Measurements from ENCODE around the gene TAPBP. TPM values are rescaled to one million over a fixed set of nuclear protein-coding genes. Genes with fewer than 3 reads are reported as not detected.
"Not testable (repeated sequence)": the region's sequence is repeated elsewhere in the genome, so short reads cannot be mapped to it uniquely, and the experiment has no call there.

The TAPBP gene
- total RNA-seq, 2 donors from 2014 or later = 88.0 to 107 TPM

GRCh38 chr6:33271117-33271467 is 42.8 kb downstream of the TAPBP start:
- DNase-seq (ENCODE audit: low spot score) (no peak), ATAC-seq (ENCODE audit: insufficient number of reproducible peaks, low FRiP score, low read depth) (no peak)
- TF ChIP-seq, protein P1, sequence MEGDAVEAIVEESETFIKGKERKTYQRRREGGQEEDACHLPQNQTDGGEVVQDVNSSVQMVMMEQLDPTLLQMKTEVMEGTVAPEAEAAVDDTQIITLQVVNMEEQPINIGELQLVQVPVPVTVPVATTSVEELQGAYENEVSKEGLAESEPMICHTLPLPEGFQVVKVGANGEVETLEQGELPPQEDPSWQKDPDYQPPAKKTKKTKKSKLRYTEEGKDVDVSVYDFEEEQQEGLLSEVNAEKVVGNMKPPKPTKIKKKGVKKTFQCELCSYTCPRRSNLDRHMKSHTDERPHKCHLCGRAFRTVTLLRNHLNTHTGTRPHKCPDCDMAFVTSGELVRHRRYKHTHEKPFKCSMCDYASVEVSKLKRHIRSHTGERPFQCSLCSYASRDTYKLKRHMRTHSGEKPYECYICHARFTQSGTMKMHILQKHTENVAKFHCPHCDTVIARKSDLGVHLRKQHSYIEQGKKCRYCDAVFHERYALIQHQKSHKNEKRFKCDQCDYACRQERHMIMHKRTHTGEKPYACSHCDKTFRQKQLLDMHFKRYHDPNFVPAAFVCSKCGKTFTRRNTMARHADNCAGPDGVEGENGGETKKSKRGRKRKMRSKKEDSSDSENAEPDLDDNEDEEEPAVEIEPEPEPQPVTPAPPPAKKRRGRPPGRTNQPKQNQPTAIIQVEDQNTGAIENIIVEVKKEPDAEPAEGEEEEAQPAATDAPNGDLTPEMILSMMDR (IDR thresholded peaks at IDR 0.05) = no peak
- Histone ChIP-seq H3K27me3 (replicated peaks; ENCODE audit: insufficient read depth) (no peaks in the 10 kb centered on the region), H3K4me1 (ENCODE audit: control insufficient read depth in 1 of 2, low read depth in 2 of 2) (peaks cover 21 to 45% of the 10 kb centered on the region in 2 donors), H3K9me3 (no peaks in the 10 kb centered on the region), H3K27ac (peak overlapping the region; percentile 94 to 96), H3K4me3 (peak overlapping the region; percentile 89), H3K36me3 (peaks cover 33% of the 10 kb centered on the region)

DNA sequence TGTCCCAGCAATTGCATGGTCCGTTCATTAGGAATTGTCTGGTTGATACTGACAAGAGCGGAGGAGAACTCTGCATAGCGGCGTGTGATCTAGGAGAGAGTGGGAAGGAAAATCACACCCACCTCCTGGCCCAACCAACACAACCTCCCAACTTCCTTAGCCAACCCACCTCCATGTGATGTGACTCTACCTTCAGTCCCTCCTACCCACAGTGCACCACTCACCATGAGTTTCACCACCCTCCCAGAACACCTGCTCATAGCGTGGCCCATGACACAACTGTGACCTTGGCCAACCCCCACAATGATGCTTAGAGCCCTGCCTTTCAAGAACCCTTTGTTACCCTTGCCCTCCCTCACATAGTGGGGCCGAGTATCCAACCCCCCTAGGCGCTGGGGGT is 49.9 kb downstream of the TAPBP start:
- Histone ChIP-seq H3K27ac (no peak overlapping the region), H3K27me3 (replicated peaks; ENCODE audit: insufficient read depth) (no peaks in the 10 kb centered on the region), H3K4me3 (no peak overlapping the region), H3K4me1 (ENCODE audit: control insufficient read depth in 1 of 2, low read depth in 2 of 2) (no peaks in the 10 kb centered on the region), H3K36me3 (peaks cover 47% of the 10 kb centered on the region), H3K9me3 (no peaks in the 10 kb centered on the region)
- DNase-seq (ENCODE audit: low spot score) (no peak), ATAC-seq (ENCODE audit: insufficient number of reproducible peaks, low FRiP score, low read depth) (no peak)
- TF ChIP-seq, protein P1 (IDR thresholded peaks at IDR 0.05) = no peak

- ATAC-seq (ENCODE audit: insufficient number of reproducible peaks, low FRiP score, low read depth); DNase-seq (ENCODE audit: low spot score); H3K4me3 ChIP-seq; H3K9me3 ChIP-seq; H3K4me1 ChIP-seq (ENCODE audit: control insufficient read depth in 1 of 2, low read depth in 2 of 2); H3K27me3 ChIP-seq (replicated peaks; ENCODE audit: insufficient read depth); H3K27ac ChIP-seq: not testable (repeated sequence)
- H3K36me3 ChIP-seq = peaks cover 37% of the 10 kb centered on the region
These were observed 51.4 kb downstream of the TAPBP start for GRCh38 chr6:33262490-33262889.

DNA sequence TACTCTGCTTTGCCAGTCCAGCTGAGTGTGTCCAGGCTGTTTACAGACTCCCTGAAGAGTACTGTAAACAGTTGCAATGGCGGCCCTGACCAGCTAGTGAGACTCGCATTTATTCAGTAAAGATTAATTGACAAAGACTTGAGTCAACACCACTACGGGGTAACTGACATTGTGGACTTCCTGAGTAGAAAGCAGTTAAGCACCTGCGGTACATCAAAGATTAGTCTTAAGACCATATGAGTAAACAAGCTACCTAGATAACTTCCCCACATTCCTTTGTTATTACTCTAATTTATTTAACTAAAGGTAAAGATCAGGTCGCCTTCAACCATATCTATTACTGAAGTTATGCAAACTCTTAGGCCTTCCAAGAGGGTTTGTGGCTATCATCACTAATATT is 54.8 kb downstream of the TAPBP start:
- Histone ChIP-seq H3K27me3 (replicated peaks; ENCODE audit: insufficient read depth) (no peaks in the 10 kb centered on the region), H3K9me3 (no peaks in the 10 kb centered on the region), H3K27ac (no peak overlapping the region), H3K4me3 (no peak overlapping the region), H3K36me3 (peaks cover 4% of the 10 kb centered on the region), H3K4me1 (ENCODE audit: control insufficient read depth in 1 of 2, low read depth in 2 of 2) (no peaks in the 10 kb centered on the region)
- TF ChIP-seq, protein P1 (IDR thresholded peaks at IDR 0.05) = no peak
- DNase-seq (ENCODE audit: low spot score) = no peak
- no peak for ATAC-seq (ENCODE audit: insufficient number of reproducible peaks, low FRiP score, low read depth)

DNA sequence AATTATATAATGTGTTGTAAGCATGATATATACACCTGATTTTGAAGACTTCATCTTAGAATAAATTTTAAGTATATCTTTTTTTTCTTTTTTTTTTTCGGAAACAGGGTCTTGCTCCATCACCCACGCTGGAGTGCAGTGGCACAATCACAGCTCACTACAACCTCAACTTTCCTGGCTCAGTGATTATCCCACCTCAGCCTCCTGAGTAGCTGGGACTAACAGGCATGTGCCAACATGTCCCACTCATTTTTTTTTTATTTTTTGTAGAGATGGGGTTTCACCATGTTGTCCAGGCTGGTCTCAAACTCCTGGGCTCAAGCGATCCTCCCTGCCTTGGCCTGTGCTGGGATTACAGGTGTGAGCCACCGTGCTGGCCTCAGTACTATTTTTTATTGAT is 59.3 kb downstream of the TAPBP start:
- H3K9me3 ChIP-seq = no peaks in the 10 kb centered on the region
- no peaks in the 10 kb centered on the region for H3K27me3 ChIP-seq (replicated peaks; ENCODE audit: insufficient read depth)
- H3K36me3 ChIP-seq = peaks cover 10% of the 10 kb centered on the region
- no peak for ATAC-seq (ENCODE audit: insufficient number of reproducible peaks, low FRiP score, low read depth)
- peaks cover 9 to 15% of the 10 kb centered on the region in 2 donors for H3K4me1 ChIP-seq (ENCODE audit: control insufficient read depth in 1 of 2, low read depth in 2 of 2)
- no peak for DNase-seq (ENCODE audit: low spot score)
- H3K4me3 ChIP-seq = no peak overlapping the region
- no peak overlapping the region for H3K27ac ChIP-seq
- TF ChIP-seq, protein P1 (IDR thresholded peaks at IDR 0.05) = no peak

- no peak for ATAC-seq (ENCODE audit: insufficient number of reproducible peaks, low FRiP score, low read depth)
These were observed 61.1 kb downstream of the TAPBP start for GRCh38 chr6:33252759-33253158.

More at GRCh38 chr6:33252759-33253158, 61.1 kb downstream of the TAPBP start:
- H3K4me1 ChIP-seq (ENCODE audit: control insufficient read depth in 1 of 2, low read depth in 2 of 2) = peaks cover 12 to 25% of the 10 kb centered on the region in 2 donors
- TF ChIP-seq, protein P1 (IDR thresholded peaks at IDR 0.05) = no peak
- no peak for DNase-seq (ENCODE audit: low spot score)
- H3K36me3 ChIP-seq = peaks cover 10% of the 10 kb centered on the region
- H3K9me3 ChIP-seq = no peaks in the 10 kb centered on the region
- H3K27me3 ChIP-seq (replicated peaks; ENCODE audit: insufficient read depth) = no peaks in the 10 kb centered on the region
- no peak overlapping the region for H3K4me3 ChIP-seq
- H3K27ac ChIP-seq = no peak overlapping the region
